Measurements from ENCODE around the gene IGSF22. TPM values are rescaled to one million over a fixed set of nuclear protein-coding genes. Genes with fewer than 3 reads are reported as not detected.

The IGSF22 gene
- total and polyA plus RNA-seq, 8 donors: 0.52 to 2.1 (median 1.2) TPM

- no peaks in the 10 kb centered on the region for H3K27me3 ChIP-seq
- no peaks in the 10 kb centered on the region for H3K9me3 ChIP-seq
- intact Hi-C loops (cut with DNase I): no loop called here
- no peak overlapping the region for H3K27ac ChIP-seq
- ATAC-seq: no peak
- no peak for TF ChIP-seq CTCF (IDR thresholded peaks at IDR 0.05)
- H3K4me3 ChIP-seq: no peak overlapping the region
- H3K4me1 ChIP-seq: no peaks in the 10 kb centered on the region
- no peak for DNase-seq
- no peaks in the 10 kb centered on the region for H3K36me3 ChIP-seq
Observed at GRCh38 chr11:18756889-18757288, 30.9 kb upstream of the IGSF22 start.

GRCh38 chr11:18754308-18754707 lies 28.3 kb upstream of the IGSF22 start:
- intact Hi-C loops (cut with DNase I): no loop called here
- no peaks in the 10 kb centered on the region for H3K9me3 ChIP-seq
- H3K36me3 ChIP-seq: no peaks in the 10 kb centered on the region
- no peaks in the 10 kb centered on the region for H3K4me1 ChIP-seq
- no peak for ATAC-seq
- TF ChIP-seq CTCF (IDR thresholded peaks at IDR 0.05): no peak
- H3K4me3 ChIP-seq: no peak overlapping the region
- DNase-seq: no peak
- no peaks in the 10 kb centered on the region for H3K27me3 ChIP-seq
- H3K27ac ChIP-seq: no peak overlapping the region

- no peak for ATAC-seq
- H3K4me1 ChIP-seq: no peaks in the 10 kb centered on the region
- no peak overlapping the region for H3K27ac ChIP-seq
- H3K36me3 ChIP-seq: no peaks in the 10 kb centered on the region
- intact Hi-C loops (cut with DNase I): no loop called here
- H3K4me3 ChIP-seq: no peak overlapping the region
- H3K9me3 ChIP-seq: no peaks in the 10 kb centered on the region
- H3K27me3 ChIP-seq: no peaks in the 10 kb centered on the region
- no peak for DNase-seq
- no peak for TF ChIP-seq CTCF (IDR thresholded peaks at IDR 0.05)
Observed at GRCh38 chr11:18752502-18752901, 26.5 kb upstream of the IGSF22 start.

GRCh38 chr11:18750944-18751343 lies 25.0 kb upstream of the IGSF22 start:
- DNase-seq (no peak), ATAC-seq (no peak)
- Histone ChIP-seq H3K4me3 (no peak overlapping the region), H3K27me3 (no peaks in the 10 kb centered on the region), H3K36me3 (no peaks in the 10 kb centered on the region), H3K27ac (no peak overlapping the region), H3K9me3 (no peaks in the 10 kb centered on the region), H3K4me1 (no peaks in the 10 kb centered on the region)
- TF ChIP-seq CTCF (IDR thresholded peaks at IDR 0.05): no peak
- intact Hi-C loops (cut with DNase I): no loop called here

GRCh38 chr11:18749681-18750319 lies 23.8 kb upstream of the IGSF22 start:
- ATAC-seq: peak; percentile 57
- intact Hi-C loops (cut with DNase I): no loop called here

More at GRCh38 chr11:18749681-18750319, 23.8 kb upstream of the IGSF22 start:
- Histone ChIP-seq H3K36me3 (no peaks in the 10 kb centered on the region), H3K4me3 (no peak overlapping the region), H3K27me3 (no peaks in the 10 kb centered on the region), H3K9me3 (no peaks in the 10 kb centered on the region), H3K4me1 (no peaks in the 10 kb centered on the region), H3K27ac (no peak overlapping the region)
- no peak for TF ChIP-seq CTCF (IDR thresholded peaks at IDR 0.05)
- no peak for DNase-seq

All from left lung (tissue), 10 donors.